Measurements from ENCODE around the gene HYAL2. TPM values are rescaled to one million over a fixed set of nuclear protein-coding genes. Genes with fewer than 3 reads are reported as not detected.

HYAL2 gene
- total and polyA plus RNA-seq, 8 donors, result 67.2 to 171 (median 91.3) TPM

DNA sequence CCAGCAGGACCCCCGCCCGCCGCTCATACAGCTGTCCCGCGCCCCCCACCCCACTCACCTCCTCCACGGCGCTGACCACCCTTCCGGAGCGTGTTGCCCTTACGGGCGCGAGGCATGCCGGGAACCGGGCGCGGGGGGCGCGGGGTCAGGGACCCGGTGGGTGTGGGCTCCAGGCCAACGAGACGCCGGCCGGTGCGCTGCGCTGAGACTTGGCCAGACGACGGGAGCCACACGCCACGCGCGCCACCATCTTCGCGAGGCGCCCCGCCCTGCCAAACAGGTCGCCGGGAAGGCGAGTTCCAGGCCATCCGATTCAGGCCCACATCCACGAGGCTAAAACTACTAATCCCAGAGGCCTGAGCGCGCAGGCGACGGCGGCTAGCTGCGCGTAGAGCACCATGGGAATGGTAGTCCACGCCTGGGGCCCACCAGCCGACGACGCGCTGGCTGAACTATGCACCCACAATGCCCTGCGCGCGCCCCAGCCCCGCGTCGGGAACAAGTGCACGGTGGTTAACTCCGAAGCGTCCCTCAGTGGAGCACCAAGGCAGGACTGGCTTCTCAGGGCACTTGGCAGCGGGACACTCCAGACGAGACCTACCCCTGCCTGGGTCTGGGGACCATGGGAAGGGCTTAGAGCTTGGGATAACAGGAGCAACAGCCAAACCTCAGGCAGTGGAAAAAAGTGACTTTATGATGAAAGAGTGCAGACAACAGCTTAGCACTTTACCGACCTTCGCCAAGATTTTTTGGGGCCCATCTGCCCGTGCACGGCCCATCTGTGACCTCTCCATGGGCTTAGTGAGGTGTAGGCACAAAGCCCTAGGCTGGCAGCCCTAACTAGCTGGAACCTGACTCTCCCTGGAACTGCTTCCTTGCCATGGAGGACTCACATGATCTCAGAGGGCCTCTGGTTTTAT lies 30.1 kb downstream of the HYAL2 start, which contains the start of gene IFRD2:
Gene IFRD2 (minus strand): TSS at position 271 of the 920 bp plus-strand sequence. CDS start 155 bp downstream, at position 116.
- H3K4me1 ChIP-seq, result peaks cover 11 to 20% of the 10 kb centered on the region in 2 donors
- intact Hi-C loops (cut with DNase I), result no loop called here
- no peaks in the 10 kb centered on the region for H3K9me3 ChIP-seq

GRCh38 chr3:50290161-50290641 lies 32.3 kb downstream of the HYAL2 start:
- Histone ChIP-seq H3K27me3 (no peaks in the 10 kb centered on the region), H3K4me1 (peaks cover 11 to 20% of the 10 kb centered on the region in 2 donors), H3K9me3 (no peaks in the 10 kb centered on the region), H3K4me3 (no peak overlapping the region), H3K27ac (no peak overlapping the region), H3K36me3 (peaks cover 0 to 48% of the 10 kb centered on the region in 2 donors)
- TF ChIP-seq, protein P1, sequence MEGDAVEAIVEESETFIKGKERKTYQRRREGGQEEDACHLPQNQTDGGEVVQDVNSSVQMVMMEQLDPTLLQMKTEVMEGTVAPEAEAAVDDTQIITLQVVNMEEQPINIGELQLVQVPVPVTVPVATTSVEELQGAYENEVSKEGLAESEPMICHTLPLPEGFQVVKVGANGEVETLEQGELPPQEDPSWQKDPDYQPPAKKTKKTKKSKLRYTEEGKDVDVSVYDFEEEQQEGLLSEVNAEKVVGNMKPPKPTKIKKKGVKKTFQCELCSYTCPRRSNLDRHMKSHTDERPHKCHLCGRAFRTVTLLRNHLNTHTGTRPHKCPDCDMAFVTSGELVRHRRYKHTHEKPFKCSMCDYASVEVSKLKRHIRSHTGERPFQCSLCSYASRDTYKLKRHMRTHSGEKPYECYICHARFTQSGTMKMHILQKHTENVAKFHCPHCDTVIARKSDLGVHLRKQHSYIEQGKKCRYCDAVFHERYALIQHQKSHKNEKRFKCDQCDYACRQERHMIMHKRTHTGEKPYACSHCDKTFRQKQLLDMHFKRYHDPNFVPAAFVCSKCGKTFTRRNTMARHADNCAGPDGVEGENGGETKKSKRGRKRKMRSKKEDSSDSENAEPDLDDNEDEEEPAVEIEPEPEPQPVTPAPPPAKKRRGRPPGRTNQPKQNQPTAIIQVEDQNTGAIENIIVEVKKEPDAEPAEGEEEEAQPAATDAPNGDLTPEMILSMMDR (IDR thresholded peaks at IDR 0.05), result no peak
- intact Hi-C loops (cut with DNase I), result no loop called here
- no peak for DNase-seq
- ATAC-seq, result no peak

More for the DNA sequence above, 30.1 kb downstream of the HYAL2 start, which contains the start of gene IFRD2:
- ATAC-seq (peak; percentile 97), DNase-seq (peak; percentile 94 to 99 (median 98))
- Histone ChIP-seq H3K27ac (peak within 1 kb of the TSS; percentile 69 to 84), H3K36me3 (peaks cover 0 to 36% of the 10 kb centered on the region in 2 donors), H3K4me3 (peak within 1 kb of the TSS; percentile 94 to 97), H3K27me3 (no peaks in the 10 kb centered on the region)
- TF ChIP-seq, protein P1 (IDR thresholded peaks at IDR 0.05), result no peak

GRCh38 chr3:50289130-50289529 lies 33.4 kb downstream of the HYAL2 start:
- Histone ChIP-seq H3K4me1 (peaks cover 11 to 20% of the 10 kb centered on the region in 2 donors), H3K36me3 (peaks cover 0 to 48% of the 10 kb centered on the region in 2 donors), H3K27me3 (no peaks in the 10 kb centered on the region), H3K27ac (no peak overlapping the region), H3K9me3 (no peaks in the 10 kb centered on the region), H3K4me3 (no peak overlapping the region)
- no peak for ATAC-seq
- intact Hi-C loops (cut with DNase I), result no loop called here
- DNase-seq, result no peak
- TF ChIP-seq, protein P1 (IDR thresholded peaks at IDR 0.05), result no peak

GRCh38 chr3:50288387-50289007 lies 34.0 kb downstream of the HYAL2 start:
- Histone ChIP-seq H3K36me3 (peaks cover 0 to 48% of the 10 kb centered on the region in 2 donors), H3K27ac (no peak overlapping the region), H3K4me1 (peaks cover 11 to 20% of the 10 kb centered on the region in 2 donors), H3K4me3 (no peak overlapping the region), H3K9me3 (no peaks in the 10 kb centered on the region), H3K27me3 (no peaks in the 10 kb centered on the region)
- TF ChIP-seq, protein P1 (IDR thresholded peaks at IDR 0.05), result no peak
- DNase-seq, result no peak
- ATAC-seq, result no peak
- intact Hi-C loops (cut with DNase I), result no loop called here

DNA sequence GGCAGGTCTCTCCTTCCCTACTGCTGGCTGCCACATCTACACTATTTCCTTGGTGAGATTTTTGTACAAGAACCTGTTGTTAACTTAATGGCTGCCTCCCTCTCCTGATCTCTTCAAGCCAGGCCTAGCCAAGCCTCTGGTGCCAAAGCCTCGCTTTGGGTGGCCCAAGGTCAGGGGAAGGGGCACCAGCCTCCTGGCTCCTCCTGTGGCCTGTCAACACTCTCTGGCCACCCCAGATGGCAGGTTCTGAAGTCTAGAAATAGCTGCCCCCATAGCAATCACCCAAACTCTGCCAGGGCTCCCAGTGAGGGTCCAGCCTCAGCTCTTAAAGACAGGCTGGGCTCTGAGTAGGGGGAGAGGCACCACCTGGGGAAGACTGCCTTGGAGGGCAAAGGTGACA lies 35.3 kb downstream of the HYAL2 start:
- Histone ChIP-seq H3K9me3 (no peaks in the 10 kb centered on the region), H3K36me3 (peaks cover 0 to 48% of the 10 kb centered on the region in 2 donors), H3K27me3 (no peaks in the 10 kb centered on the region), H3K4me1 (peaks cover 5 to 9% of the 10 kb centered on the region in 2 donors), H3K4me3 (no peak overlapping the region), H3K27ac (no peak overlapping the region)
- DNase-seq, result no peak
- no peak for ATAC-seq
- TF ChIP-seq, protein P1 (IDR thresholded peaks at IDR 0.05), result no peak
- intact Hi-C loops (cut with DNase I), result no loop called here

Data from left lung (tissue), 10 donors.